MCF 10A (cell line): ENCODE data around the gene LONP1. TPM values are rescaled to one million over a fixed set of nuclear protein-coding genes. Genes with fewer than 3 reads are reported as not detected.

Experiments
- BruUV-seq: library from RNA; stranded (reverse); fragments of 400-500 nt; replicated peaks from 2 replicates; lab custom pipeline; 2021; lab: Mats Ljungman, UMichigan
- CTCF ChIA-PET: fragments of 300-600 bp; sonication (Branson Sonifier 250); formaldehyde crosslinking; extraction: SDS; loops from one replicate; lab custom pipeline; 2021; ENCODE audit warnings: antibody characterized with exemption, inconsistent platforms; lab: Yijun Ruan, JAX
- POLR2A ChIA-PET: fragments of 300-600, 350-650 bp; sonication (Branson Sonifier 250); formaldehyde crosslinking; extraction: SDS; loops from one replicate; lab custom pipeline; 2020; ENCODE audit warnings: antibody characterized with exemption, inconsistent platforms; lab: Yijun Ruan, JAX
- DNase-seq: peaks from one replicate; pipeline ENCODE4 v3.0.0-alpha.2; 2018; ENCODE audit not compliant: unreplicated experiment
- H3K27ac Mint-ChIP-seq: one replicate; pipeline ENCODE4 v1.8.0; 2022; ENCODE audit warnings: mild to moderate bottlenecking, low read depth, mixed read lengths; ENCODE audit not compliant: unreplicated experiment
- H3K27me3 Mint-ChIP-seq: one replicate; pipeline ENCODE4 v1.8.0; 2022; ENCODE audit warnings: mixed read lengths; ENCODE audit not compliant: insufficient read depth, unreplicated experiment
- H3K36me3 Mint-ChIP-seq: one replicate; pipeline ENCODE4 v1.8.0; 2022; ENCODE audit warnings: mild to moderate bottlenecking, moderate library complexity, mixed read lengths; ENCODE audit not compliant: insufficient read depth, unreplicated experiment
- H3K4me1 Mint-ChIP-seq: one replicate; pipeline ENCODE4 v1.8.0; 2022; ENCODE audit warnings: mixed read lengths; ENCODE audit not compliant: insufficient read depth, unreplicated experiment
- H3K4me3 Mint-ChIP-seq: one replicate; pipeline ENCODE4 v1.8.0; 2022; ENCODE audit warnings: mild to moderate bottlenecking, moderate library complexity, mixed read lengths; ENCODE audit not compliant: unreplicated experiment
- H3K9me3 Mint-ChIP-seq: one replicate; pipeline ENCODE4 v1.8.0; 2022; ENCODE audit warnings: mixed read lengths; ENCODE audit not compliant: unreplicated experiment
- CTCF ChIP-seq: fragments of 200-600 bp; IDR thresholded peaks from one replicate; pipeline ENCODE4 v1.8.0; 2022; ENCODE audit warnings: antibody characterized with exemption, mild to moderate bottlenecking; ENCODE audit not compliant: unreplicated experiment
- intact Hi-C: fragments of 100-400 bp; cut with micrococcal nuclease; formaldehyde crosslinking; loops from 2 replicates; pipeline ENCODE4 v1.14.1; 2022
- total RNA-seq: library from RNA; stranded (reverse); gene quantifications from 2 replicates; pipeline ENCODE4 v1.2.3, GENCODE V29; 2022

LONP1 gene
- total RNA-seq, 1 experiment from 2014 or later, result 219 TPM

- no peaks in the 10 kb centered on the region for H3K9me3 Mint-ChIP-seq
- H3K36me3 Mint-ChIP-seq, result peaks cover 81% of the 10 kb centered on the region
- BruUV-seq, result no TSS peak
- no peak for DNase-seq
- ChIA-PET CTCF (interaction anchor here (1.4 kb wide), 1 partner anchor 11 kb away, joined by 5 read pairs; no protein-coding TSS in a partner anchor), POLR2A (interaction anchor here (0.9 to 3.1 kb wide), 3 partner anchors 10 to 22 kb away, joined by 3 to 15 read pairs (median 4); partner anchors contain the start of genes CATSPERD and LONP1)
- H3K27ac Mint-ChIP-seq, result no peak overlapping the region
- H3K27me3 Mint-ChIP-seq, result no peaks in the 10 kb centered on the region
- no peak for TF ChIP-seq CTCF
- no peak overlapping the region for H3K4me3 Mint-ChIP-seq
- H3K4me1 Mint-ChIP-seq, result peaks cover under 1% of the 10 kb centered on the region
- intact Hi-C loops, result loop anchor here (10.0 kb wide), 1 partner anchor 97 kb away; the partner anchor contains the start of gene DUS3L
Observed at GRCh38 chr19:5697890-5698634, 21.9 kb downstream of the LONP1 start.

- Mint-ChIP-seq H3K4me3 (no peak overlapping the region), H3K27me3 (no peaks in the 10 kb centered on the region), H3K27ac (peak overlapping the region; percentile 54), H3K4me1 (no peaks in the 10 kb centered on the region), H3K9me3 (no peaks in the 10 kb centered on the region), H3K36me3 (peaks cover 81% of the 10 kb centered on the region)
- TF ChIP-seq CTCF, result no peak
- BruUV-seq, result no TSS peak
- no peak for DNase-seq
- intact Hi-C loops, result loop anchor here (10.0 kb wide), 1 partner anchor 98 kb away; the partner anchor contains the start of gene DUS3L
- ChIA-PET CTCF (interaction anchor here (1.4 kb wide), 1 partner anchor 10 kb away, joined by 5 read pairs; no protein-coding TSS in a partner anchor), POLR2A (interaction anchor here (0.6 to 3.1 kb wide), 5 partner anchors 11 to 43 kb away, joined by 3 to 15 read pairs (median 3); partner anchors contain the start of genes CATSPERD and LONP1)
Observed at GRCh38 chr19:5697022-5697889, 22.7 kb downstream of the LONP1 start.

GRCh38 chr19:5696196-5697021 is 23.5 kb downstream of the LONP1 start:
- CTCF ChIA-PET, result no interaction called here
- intact Hi-C loops, result loop anchor here (10.0 kb wide), 1 partner anchor 98 kb away; the partner anchor contains the start of gene DUS3L
- no peaks in the 10 kb centered on the region for H3K9me3 Mint-ChIP-seq
- H3K4me3 Mint-ChIP-seq, result no peak overlapping the region
- no peak for DNase-seq
- peak overlapping the region; percentile 54 for H3K27ac Mint-ChIP-seq
- no peaks in the 10 kb centered on the region for H3K27me3 Mint-ChIP-seq
- TF ChIP-seq CTCF, result no peak
- H3K4me1 Mint-ChIP-seq, result no peaks in the 10 kb centered on the region
- no TSS peak for BruUV-seq
- peaks cover 81% of the 10 kb centered on the region for H3K36me3 Mint-ChIP-seq
- POLR2A ChIA-PET, result interaction anchor here (0.6 to 0.9 kb wide), 2 partner anchors 22 to 44 kb away, joined by 3 read pairs; no protein-coding TSS in a partner anchor
